A549 (cell line): ENCODE results near the gene MYO15A. TPM values are rescaled to one million over a fixed set of nuclear protein-coding genes. Genes with fewer than 3 reads are reported as not detected.
A peak's percentile ranks its signal among the peaks of the same experiment; 100 is the strongest.

ENCODE experiments used
- ATAC-seq, 2 experiments: fragments of 200-7000 bp in 1 of 2; fragments of >200 bp in 1 of 2; cut with Nextera tagmentation in 1 of 2; cut with Tn5 transposase in 1 of 2; 3 replicates each; pipeline versions ENCODE4 v1.8.0 to v1.9.1; 2018 to 2020; ENCODE audit warnings: mild to moderate bottlenecking in 1 of 2, moderate library complexity in 1 of 2
- CTCF ChIA-PET: fragments of 300-600 bp; sonication (Branson Sonifier 250); formaldehyde crosslinking; extraction: SDS; loops from one replicate; lab custom pipeline; 2021; ENCODE audit warnings: antibody characterized with exemption, inconsistent platforms; lab: Yijun Ruan, JAX
- POLR2A ChIA-PET: fragments of 350-600 bp; formaldehyde crosslinking; extraction: SDS; loops from one replicate; lab custom pipeline; 2021; ENCODE audit warnings: antibody characterized with exemption, inconsistent platforms; lab: Yijun Ruan, JAX
- DNase-seq, 2 experiments: peaks; one replicate each; pipeline versions ENCODE4 v3.0.0 to v3.0.0-alpha.2; 2011 to 2016; ENCODE audit warnings: low read depth in 1 of 2, low spot score in 1 of 2
- FAIRE-seq: peaks from 2 replicates; lab custom pipeline; 2011; peaks lifted over from hg19 to GRCh38; lab: Jason Lieb, UNC
- H3K27ac ChIP-seq, 2 experiments: fragments of >200 bp; sonication (Bioruptor Twin); formaldehyde crosslinking; 3 replicates each; pipeline ENCODE4 v1.5.1; 2016 to 2017
- H3K4me1 ChIP-seq: fragments of >200 bp; sonication (Bioruptor Twin); formaldehyde crosslinking; 3 replicates; pipeline ENCODE4 v1.6.1; 2016
- H3K4me2 ChIP-seq: fragments of >200 bp; sonication (Bioruptor Twin); formaldehyde crosslinking; 3 replicates; pipeline ENCODE4 v1.6.1; 2016
- H3K4me3 ChIP-seq: fragments of >200 bp; sonication (Bioruptor Twin); formaldehyde crosslinking; 3 replicates; pipeline ENCODE4 v1.5.1; 2016
- H3K9me3 ChIP-seq: fragments of >200 bp; sonication (Bioruptor Twin); formaldehyde crosslinking; 3 replicates; pipeline ENCODE4 v1.6.1; 2016
- CBX8 ChIP-seq: fragments of 200-600 bp; sonication (generic); IDR thresholded peaks from 2 replicates; pipeline ENCODE4 v1.6.1; 2016
- EHF ChIP-seq: fragments of 250-450 bp; sonication (Bioruptor Pico); IDR thresholded peaks from 2 replicates; pipeline ENCODE4 v1.5.0; 2020; ENCODE audit warnings: mild to moderate bottlenecking
- ESRRA ChIP-seq: fragments of 150-350 bp; IDR thresholded peaks from 2 replicates; pipeline ENCODE4 v1.6.1; 2014; ENCODE audit warnings: mild to moderate bottlenecking, low read length, borderline replicate concordance
- HEYL ChIP-seq: fragments of 250-450 bp; sonication (Bioruptor Pico); IDR thresholded peaks from 2 replicates; pipeline ENCODE4 v1.8.0; 2021; ENCODE audit warnings: mild to moderate bottlenecking, moderate library complexity
- HOXA7 ChIP-seq: fragments of 250-450 bp; sonication (Bioruptor Pico); IDR thresholded peaks from 2 replicates; pipeline ENCODE4 v1.5.0; 2020; ENCODE audit warnings: mild to moderate bottlenecking, moderate library complexity
- KDM1A ChIP-seq: fragments of 200-600 bp; sonication (generic); IDR thresholded peaks from 2 replicates; pipeline ENCODE4 v1.6.1; 2016; ENCODE audit warnings: low read depth, mild to moderate bottlenecking
- KDM5A ChIP-seq: fragments of 200-600 bp; sonication (generic); IDR thresholded peaks from 2 replicates; pipeline ENCODE4 v1.6.1; 2016; ENCODE audit warnings: antibody characterized with exemption, mild to moderate bottlenecking
- MAZ ChIP-seq: fragments of 150-350 bp; IDR thresholded peaks from 2 replicates; pipeline ENCODE4 v1.6.1; 2014; ENCODE audit warnings: antibody characterized with exemption, low read depth, low read length, borderline replicate concordance
- PHF8 ChIP-seq: fragments of 200-600 bp; sonication (generic); IDR thresholded peaks from 2 replicates; pipeline ENCODE4 v1.6.1; 2016; ENCODE audit warnings: low read depth, mild to moderate bottlenecking, antibody characterized with exemption, moderate library complexity, borderline replicate concordance
- POLR2A ChIP-seq: IDR thresholded peaks from 2 replicates; pipeline ENCODE4 v1.6.1; 2012; ENCODE audit warnings: mild to moderate bottlenecking, low read length
- RARB ChIP-seq: fragments of 250-450 bp; sonication (Bioruptor Pico); IDR thresholded peaks from 2 replicates; pipeline ENCODE4 v1.8.0; 2021; ENCODE audit warnings: mild to moderate bottlenecking, moderate library complexity
- RFX5 ChIP-seq: fragments of 450-650 bp; IDR thresholded peaks from 2 replicates; pipeline ENCODE4 v1.7.1; 2014; ENCODE audit warnings: antibody characterized with exemption, mild to moderate bottlenecking, moderate library complexity
- SMC3 ChIP-seq: fragments of >200 bp; sonication (Bioruptor Twin); formaldehyde crosslinking; IDR thresholded peaks from 3 replicates; pipeline ENCODE4 v1.6.1; 2018; ENCODE audit warnings: inconsistent platforms
- ZSCAN20 ChIP-seq: fragments of 250-450 bp; sonication (Bioruptor Pico); IDR thresholded peaks from 2 replicates; pipeline ENCODE4 v1.8.0; 2022; ENCODE audit warnings: mild to moderate bottlenecking, moderate library complexity
- WGBS: methylation state at CpG from one replicate; pipeline ENCODE4 v1.1.6; 2017; ENCODE audit errors: missing lambda C conversion rate; 5-methylcytosine and 5-hydroxymethylcytosine counted together
- polyA plus RNA-seq, 4 experiments: library from polyadenylated mRNA; depleted of rRNA in 3 of 4; stranded (reverse); fragments of >200 nt; fragmentation: RNase III in 1 of 4; extraction: RNeasy Plus Mini Kit Qiagen cat#74134 plus additional on column Dnase treatment in 1 of 4; gene quantifications; 2 replicates in 3 of 4; 3 replicates in 1 of 4; pipeline ENCODE4 v1.2.3, GENCODE V29; 2011 to 2017
- TF ChIP-seq, protein P1 (sequence below): fragments of 450-650 bp; IDR thresholded peaks from 2 replicates; pipeline ENCODE4 v1.6.1; 2014; ENCODE audit warnings: antibody characterized with exemption
- TF ChIP-seq, protein P2 (sequence below): fragments of >200 bp; sonication (Bioruptor Twin); formaldehyde crosslinking; IDR thresholded peaks from 2 replicates; pipeline ENCODE4 v1.6.1; 2016
- TF ChIP-seq, protein P3 (sequence below): IDR thresholded peaks from 2 replicates; pipeline ENCODE4 v1.6.1; 2012; ENCODE audit warnings: low read depth, borderline replicate concordance

The MYO15A gene
- polyA plus RNA-seq, 2 of the 4 experiments (the other 2 are of a cell fraction) = 0.22 to 0.26 TPM

DNA sequence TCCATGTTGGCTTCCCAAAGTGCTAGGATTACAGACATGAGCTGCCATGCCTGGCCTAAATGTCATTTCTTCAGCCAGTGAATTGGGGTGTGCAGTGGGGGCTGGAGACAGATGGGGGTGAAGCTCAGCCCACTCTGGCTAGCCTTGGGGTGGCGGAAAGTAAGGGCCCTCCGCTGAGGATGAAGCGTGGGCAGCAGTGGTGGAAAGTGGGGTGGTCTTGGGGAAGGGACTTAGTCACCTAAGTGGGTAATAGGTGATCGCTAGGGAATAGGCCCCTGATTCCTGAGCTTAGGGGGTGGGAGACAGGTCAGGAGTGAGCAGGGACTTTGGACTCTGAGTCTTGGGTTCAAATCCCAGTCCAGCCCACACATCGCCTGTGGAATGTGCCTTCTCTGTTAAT lies 119.1 kb downstream of the MYO15A start (continued):
- TF ChIP-seq, protein P1, sequence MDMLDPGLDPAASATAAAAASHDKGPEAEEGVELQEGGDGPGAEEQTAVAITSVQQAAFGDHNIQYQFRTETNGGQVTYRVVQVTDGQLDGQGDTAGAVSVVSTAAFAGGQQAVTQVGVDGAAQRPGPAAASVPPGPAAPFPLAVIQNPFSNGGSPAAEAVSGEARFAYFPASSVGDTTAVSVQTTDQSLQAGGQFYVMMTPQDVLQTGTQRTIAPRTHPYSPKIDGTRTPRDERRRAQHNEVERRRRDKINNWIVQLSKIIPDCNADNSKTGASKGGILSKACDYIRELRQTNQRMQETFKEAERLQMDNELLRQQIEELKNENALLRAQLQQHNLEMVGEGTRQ = no peak
- TF ChIP-seq HEYL (CRISPR knock-in tag) (no peak), SMC3 (no peak), POLR2A (no peak), KDM5A (no peak)

DNA sequence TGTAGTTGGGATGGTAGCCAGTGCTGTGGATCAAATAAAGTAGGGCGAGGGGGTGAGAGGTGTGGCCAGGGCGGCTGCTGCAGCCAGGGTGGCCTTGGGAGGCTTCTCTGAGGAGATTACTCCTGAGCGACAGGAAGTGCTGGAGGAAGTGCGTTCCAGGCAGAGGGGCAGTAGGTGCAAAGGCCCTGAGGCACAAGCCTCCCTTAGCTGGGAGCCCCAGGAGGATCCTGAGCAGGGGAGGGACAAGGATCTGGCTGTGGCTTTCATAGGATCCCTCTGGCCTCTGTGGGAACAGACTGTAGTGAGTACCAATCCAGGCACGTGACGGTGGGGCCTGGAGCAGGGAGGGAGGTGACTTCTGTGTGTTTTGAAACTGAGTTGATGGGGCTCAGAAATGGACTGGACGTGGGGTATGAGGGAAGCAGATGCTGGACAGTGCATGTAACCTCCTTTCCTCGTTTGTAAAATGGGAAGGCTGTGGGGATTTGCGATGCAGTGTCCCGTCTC lies 119.7 kb downstream of the MYO15A start:
- WGBS = 83% methylated on average over 10 of the region's 10 CpGs
- Histone ChIP-seq H3K4me3 (no peak overlapping the region), H3K4me1 (peaks cover 11% of the 10 kb centered on the region), H3K4me2 (no peak overlapping the region), H3K27ac (no peak overlapping the region), H3K9me3 (no peaks in the 10 kb centered on the region)
- DNase-seq (no peak), FAIRE-seq (no peak), ATAC-seq (no peak)
- ChIA-PET CTCF (interaction anchor here (1.6 kb wide), 1 partner anchor 19 kb away, joined by 6 read pairs; no protein-coding TSS in a partner anchor), POLR2A (no interaction called here)
- TF ChIP-seq CBX8 (no peak), MAZ (no peak), KDM1A (0 out of 2 replicates have a peak, but pooled peaks have one; percentile 24), ZSCAN20 (no peak)

DNA sequence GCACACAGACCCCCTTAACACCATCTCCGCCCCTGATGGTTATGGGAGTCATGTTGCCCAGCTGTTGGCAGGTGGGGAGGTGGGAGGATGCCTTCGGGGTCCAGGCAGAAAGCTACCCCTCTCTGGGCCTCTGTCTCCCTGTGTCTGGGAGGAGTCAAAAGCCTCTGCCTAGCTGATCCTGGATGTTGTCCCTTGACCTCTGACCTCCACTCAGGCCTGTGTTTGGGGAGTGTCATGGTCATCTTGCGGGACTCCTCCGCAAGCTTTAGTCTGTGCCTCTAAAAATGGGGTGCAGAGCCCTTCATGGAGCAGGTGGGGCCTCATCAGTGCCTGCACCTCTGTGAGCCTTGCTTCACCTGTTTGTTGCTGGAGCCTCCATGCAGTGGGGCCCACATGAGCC lies 120.7 kb downstream of the MYO15A start:
- Histone ChIP-seq H3K27ac (no peak overlapping the region), H3K9me3 (no peaks in the 10 kb centered on the region), H3K4me1 (peaks cover 11% of the 10 kb centered on the region), H3K4me2 (no peak overlapping the region), H3K4me3 (no peak overlapping the region)
- TF ChIP-seq, protein P1 = no peak
- no peak for TF ChIP-seq PHF8
- no peak for TF ChIP-seq EHF (CRISPR knock-in tag)
- no peak for TF ChIP-seq RARB (CRISPR knock-in tag)
- TF ChIP-seq, protein P2, sequence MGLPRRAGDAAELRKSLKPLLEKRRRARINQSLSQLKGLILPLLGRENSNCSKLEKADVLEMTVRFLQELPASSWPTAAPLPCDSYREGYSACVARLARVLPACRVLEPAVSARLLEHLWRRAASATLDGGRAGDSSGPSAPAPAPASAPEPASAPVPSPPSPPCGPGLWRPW = no peak
- TF ChIP-seq, protein P3, sequence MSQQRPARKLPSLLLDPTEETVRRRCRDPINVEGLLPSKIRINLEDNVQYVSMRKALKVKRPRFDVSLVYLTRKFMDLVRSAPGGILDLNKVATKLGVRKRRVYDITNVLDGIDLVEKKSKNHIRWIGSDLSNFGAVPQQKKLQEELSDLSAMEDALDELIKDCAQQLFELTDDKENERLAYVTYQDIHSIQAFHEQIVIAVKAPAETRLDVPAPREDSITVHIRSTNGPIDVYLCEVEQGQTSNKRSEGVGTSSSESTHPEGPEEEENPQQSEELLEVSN = no peak
- no peak for TF ChIP-seq ESRRA
- TF ChIP-seq HOXA7 = no peak
- no peak for TF ChIP-seq RFX5
- CTCF ChIA-PET = interaction anchor here (1.1 to 12.1 kb wide), 4 partner anchors 11 to 118 kb away, joined by 3 to 103 read pairs (median 20); no protein-coding TSS in a partner anchor
- POLR2A ChIA-PET = no interaction called here
- DNase-seq (no peak), ATAC-seq (no peak), FAIRE-seq (no peak)
- WGBS = 84% methylated on average over 4 of the region's 4 CpGs

Other genes with a start within 250 kb of the MYO15A start
- 19.0 and 19.2 TPM in 2 replicates for gene TOM1L2, start 136.4 kb upstream of the MYO15A start, polyA plus RNA-seq (2011; rRNA removed)
- gene TOM1L2, start 136.4 kb upstream of the MYO15A start, polyA plus RNA-seq (2017; fragmentation: RNase III; extraction: RNeasy Plus Mini Kit Qiagen cat#74134 plus additional on column Dnase treatment) = 21.1 to 25.8 TPM (median 24.7 TPM) in 3 replicates
- 2.9 and 3.1 TPM in 2 replicates for gene DRC3, start 135.9 kb upstream of the MYO15A start, polyA plus RNA-seq (2011; rRNA removed)
- 1.9 to 2.9 TPM (median 2.2 TPM) in 3 replicates for gene DRC3, start 135.9 kb upstream of the MYO15A start, polyA plus RNA-seq (2017; fragmentation: RNase III; extraction: RNeasy Plus Mini Kit Qiagen cat#74134 plus additional on column Dnase treatment)
- 20.0 and 22.3 TPM in 2 replicates for gene ATPAF2, start 69.6 kb upstream of the MYO15A start, polyA plus RNA-seq (2011; rRNA removed)
- gene ATPAF2, start 69.6 kb upstream of the MYO15A start, polyA plus RNA-seq (2017; fragmentation: RNase III; extraction: RNeasy Plus Mini Kit Qiagen cat#74134 plus additional on column Dnase treatment) = 20.7 to 21.4 TPM (median 21.3 TPM) in 3 replicates
- gene GID4, start 69.3 kb upstream of the MYO15A start, polyA plus RNA-seq (2011; rRNA removed) = 11.2 and 11.9 TPM in 2 replicates
- 11.4 to 11.6 TPM (median 11.5 TPM) in 3 replicates for gene GID4, start 69.3 kb upstream of the MYO15A start, polyA plus RNA-seq (2017; fragmentation: RNase III; extraction: RNeasy Plus Mini Kit Qiagen cat#74134 plus additional on column Dnase treatment)
- gene DRG2, start 20.8 kb upstream of the MYO15A start, polyA plus RNA-seq (2011; rRNA removed) = 41.9 and 44.6 TPM in 2 replicates
- 48.2 to 51.9 TPM (median 48.3 TPM) in 3 replicates for gene DRG2, start 20.8 kb upstream of the MYO15A start, polyA plus RNA-seq (2017; fragmentation: RNase III; extraction: RNeasy Plus Mini Kit Qiagen cat#74134 plus additional on column Dnase treatment)
- gene ALKBH5, start 75.1 kb downstream of the MYO15A start, polyA plus RNA-seq (2011; rRNA removed) = 99.2 and 105 TPM in 2 replicates
- 52.5 to 57.9 TPM (median 54.2 TPM) in 3 replicates for gene ALKBH5, start 75.1 kb downstream of the MYO15A start, polyA plus RNA-seq (2017; fragmentation: RNase III; extraction: RNeasy Plus Mini Kit Qiagen cat#74134 plus additional on column Dnase treatment)
- gene LLGL1, start 116.9 kb downstream of the MYO15A start, polyA plus RNA-seq (2011; rRNA removed) = 11.2 and 13.1 TPM in 2 replicates
- gene LLGL1, start 116.9 kb downstream of the MYO15A start, polyA plus RNA-seq (2017; fragmentation: RNase III; extraction: RNeasy Plus Mini Kit Qiagen cat#74134 plus additional on column Dnase treatment) = 15.5 to 19.3 TPM (median 18.9 TPM) in 3 replicates
- gene FLII, start 150.0 kb downstream of the MYO15A start, polyA plus RNA-seq (2011; rRNA removed) = 280 and 299 TPM in 2 replicates
- gene FLII, start 150.0 kb downstream of the MYO15A start, polyA plus RNA-seq (2017; fragmentation: RNase III; extraction: RNeasy Plus Mini Kit Qiagen cat#74134 plus additional on column Dnase treatment) = 222 to 265 TPM (median 253 TPM) in 3 replicates
- 3.7 and 4.3 TPM in 2 replicates for gene MIEF2, start 151.9 kb downstream of the MYO15A start, polyA plus RNA-seq (2011; rRNA removed)
- gene MIEF2, start 151.9 kb downstream of the MYO15A start, polyA plus RNA-seq (2017; fragmentation: RNase III; extraction: RNeasy Plus Mini Kit Qiagen cat#74134 plus additional on column Dnase treatment) = 6.0 to 8.5 TPM (median 7.0 TPM) in 3 replicates
- gene TOP3A, start 206.2 kb downstream of the MYO15A start, polyA plus RNA-seq (2011; rRNA removed) = 29.0 TPM in 2 replicates
- 28.2 to 30.7 TPM (median 29.3 TPM) in 3 replicates for gene TOP3A, start 206.2 kb downstream of the MYO15A start, polyA plus RNA-seq (2017; fragmentation: RNase III; extraction: RNeasy Plus Mini Kit Qiagen cat#74134 plus additional on column Dnase treatment)
- gene SMCR8, start 206.5 kb downstream of the MYO15A start, polyA plus RNA-seq (2011; rRNA removed) = 12.3 and 15.0 TPM in 2 replicates
- gene SMCR8, start 206.5 kb downstream of the MYO15A start, polyA plus RNA-seq (2017; fragmentation: RNase III; extraction: RNeasy Plus Mini Kit Qiagen cat#74134 plus additional on column Dnase treatment) = 14.3 to 15.8 TPM (median 15.1 TPM) in 3 replicates